ENCODE measurements around the gene GARIN5A. TPM values are rescaled to one million over a fixed set of nuclear protein-coding genes. Genes with fewer than 3 reads are reported as not detected.

The GARIN5A gene
- total RNA-seq, 1 experiment from 2014 or later: 6.2 TPM

- CTCF ChIA-PET: no interaction called here
- H3K9me2 ChIP-seq (replicated peaks; ENCODE audit: low read length): no peaks in the 10 kb centered on the region
- intact Hi-C loops (cut with micrococcal nuclease): no loop called here
- H3F3A ChIP-seq (ENCODE audit: low read length, unreplicated experiment): no peaks in the 10 kb centered on the region
- no peak overlapping the region for H3K27ac ChIP-seq (ENCODE audit: low read length)
- no TSS peak for BruUV-seq (replicated peaks)
- no peaks in the 10 kb centered on the region for H4K20me1 ChIP-seq (ENCODE audit: low read length)
- H3K27me3 ChIP-seq (ENCODE audit: low read length): no peaks in the 10 kb centered on the region
- no peak for DNase-seq
- no peaks in the 10 kb centered on the region for H3K4me1 ChIP-seq (ENCODE audit: insufficient read depth, low read length)
- ATAC-seq: no peak
- no peak overlapping the region for H3K4me2 ChIP-seq (ENCODE audit: low read length)
- H3K4me3 ChIP-seq (ENCODE audit: low read length): no peak overlapping the region
- no peaks in the 10 kb centered on the region for H3K36me3 ChIP-seq (ENCODE audit: low read depth, low read length)
- TF ChIP-seq EZH2phosphoT487 (IDR thresholded peaks at IDR 0.05; ENCODE audit: borderline replicate concordance, low read length) (no peak), EZH2 (IDR thresholded peaks at IDR 0.05; ENCODE audit: low read length, unreplicated experiment) (no peak), CTCF (conservative IDR thresholded peaks at IDR 0.05; ENCODE audit: low read depth, low read length) (no peak)
- H2AFZ ChIP-seq (ENCODE audit: low read length): no peak overlapping the region
- no peaks in the 10 kb centered on the region for H3K9me3 ChIP-seq (ENCODE audit: low read length)
- POLR2A ChIA-PET (ENCODE audit: unreplicated experiment): no interaction called here
- no peak overlapping the region for H3K9ac ChIP-seq (ENCODE audit: low read length)
- H3K79me2 ChIP-seq (ENCODE audit: low read length): no peaks in the 10 kb centered on the region
These were observed 51.1 kb downstream of the GARIN5A start for GRCh38 chr19:50425581-50425980.

- Histone ChIP-seq H3F3A (ENCODE audit: low read length, unreplicated experiment) (no peaks in the 10 kb centered on the region), H3K4me3 (ENCODE audit: low read length) (no peak overlapping the region), H3K4me2 (ENCODE audit: low read length) (no peak overlapping the region), H3K9me2 (replicated peaks; ENCODE audit: low read length) (no peaks in the 10 kb centered on the region), H3K4me1 (ENCODE audit: insufficient read depth, low read length) (no peaks in the 10 kb centered on the region), H3K9ac (ENCODE audit: low read length) (no peak overlapping the region), H3K27me3 (ENCODE audit: low read length) (peaks cover 19% of the 10 kb centered on the region), H3K27ac (ENCODE audit: low read length) (no peak overlapping the region), H3K79me2 (ENCODE audit: low read length) (no peaks in the 10 kb centered on the region), H2AFZ (ENCODE audit: low read length) (no peak overlapping the region), H4K20me1 (ENCODE audit: low read length) (no peaks in the 10 kb centered on the region), H3K9me3 (ENCODE audit: low read length) (no peaks in the 10 kb centered on the region), H3K36me3 (ENCODE audit: low read depth, low read length) (no peaks in the 10 kb centered on the region)
- BruUV-seq (replicated peaks): no TSS peak
- intact Hi-C loops (cut with micrococcal nuclease): no loop called here
- DNase-seq: no peak
- TF ChIP-seq CTCF (conservative IDR thresholded peaks at IDR 0.05; ENCODE audit: low read depth, low read length) (no peak), EZH2phosphoT487 (IDR thresholded peaks at IDR 0.05; ENCODE audit: borderline replicate concordance, low read length) (no peak), EZH2 (IDR thresholded peaks at IDR 0.05; ENCODE audit: low read length, unreplicated experiment) (no peak)
- CTCF ChIA-PET: no interaction called here
- POLR2A ChIA-PET (ENCODE audit: unreplicated experiment): no interaction called here
- no peak for ATAC-seq
These were observed 53.2 kb downstream of the GARIN5A start for GRCh38 chr19:50423279-50424113.
